Islet of Langerhans (tissue), 1 donor: ENCODE data around the gene CRB2.
"Not testable (repeated sequence)": the region's sequence is repeated elsewhere in the genome, so short reads cannot be mapped to it uniquely, and the experiment has no call there.

Experiments used
- FAIRE-seq: peaks from one replicate; lab custom pipeline; 2011; peaks lifted over from hg19 to GRCh38; lab: Jason Lieb, UNC

Gene CRB2

DNA sequence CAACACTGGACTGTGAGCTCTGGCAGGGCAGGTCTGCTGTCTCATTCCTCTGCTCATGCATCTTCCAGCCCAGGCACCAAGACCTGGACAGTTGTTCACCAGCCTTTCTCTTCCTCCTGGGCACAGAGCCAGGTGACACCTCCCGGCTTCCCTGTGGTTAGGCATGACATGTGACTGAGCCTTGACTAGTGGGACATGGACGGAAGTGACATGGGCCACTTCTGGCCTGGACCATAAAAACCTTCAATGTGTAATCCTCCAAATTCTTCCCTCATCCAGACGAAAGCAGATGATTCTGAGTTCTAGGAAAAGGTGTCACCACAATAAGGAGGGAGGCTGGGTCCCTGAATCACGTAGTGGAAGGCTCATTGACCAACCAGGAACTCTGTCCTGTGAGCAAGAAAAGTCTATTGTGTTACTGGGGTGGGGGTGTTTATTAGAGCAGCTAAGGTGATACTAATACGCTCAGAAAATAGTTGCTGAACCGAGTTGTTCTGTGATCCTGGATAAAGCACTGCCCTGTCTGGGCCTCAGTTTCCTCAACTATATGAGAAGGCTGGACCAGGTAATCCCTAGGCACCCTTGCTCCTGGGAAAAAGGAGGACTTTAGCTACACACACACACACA is 26.6 kb upstream of the CRB2 start:
- FAIRE-seq: no peak

- FAIRE-seq: no peak
Measured at GRCh38 chr9:123331346-123332060, 24.5 kb upstream of the CRB2 start.

DNA sequence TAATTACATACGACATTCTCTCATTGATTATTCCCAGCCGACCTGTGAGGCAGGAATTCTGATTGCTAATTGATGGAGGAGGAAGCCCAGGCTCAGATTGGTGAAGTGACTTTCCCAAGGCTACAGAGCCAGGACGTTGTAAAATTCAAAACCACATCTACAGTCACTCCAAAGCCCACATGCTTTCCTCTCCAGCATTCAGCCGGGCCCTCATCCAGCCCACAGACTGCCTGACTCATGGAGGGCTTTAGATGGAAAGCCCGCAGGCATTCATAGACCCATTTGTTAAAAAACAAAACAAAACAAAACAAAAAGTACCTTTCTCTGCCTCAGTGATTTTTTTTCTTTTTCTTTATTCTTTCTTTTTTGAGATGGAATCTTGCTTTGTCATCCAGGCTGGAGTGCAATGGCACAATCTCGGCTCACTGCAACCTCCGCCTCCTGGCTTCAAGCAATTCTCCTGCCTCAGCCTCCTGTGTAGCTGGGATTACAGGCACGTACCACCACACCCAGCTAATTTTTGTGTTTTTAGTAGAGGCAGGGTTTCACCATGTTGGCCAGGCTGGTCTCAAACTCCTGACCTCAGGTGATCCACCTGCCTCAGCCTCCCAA is 22.8 kb upstream of the CRB2 start:
- FAIRE-seq: not testable (repeated sequence)

DNA sequence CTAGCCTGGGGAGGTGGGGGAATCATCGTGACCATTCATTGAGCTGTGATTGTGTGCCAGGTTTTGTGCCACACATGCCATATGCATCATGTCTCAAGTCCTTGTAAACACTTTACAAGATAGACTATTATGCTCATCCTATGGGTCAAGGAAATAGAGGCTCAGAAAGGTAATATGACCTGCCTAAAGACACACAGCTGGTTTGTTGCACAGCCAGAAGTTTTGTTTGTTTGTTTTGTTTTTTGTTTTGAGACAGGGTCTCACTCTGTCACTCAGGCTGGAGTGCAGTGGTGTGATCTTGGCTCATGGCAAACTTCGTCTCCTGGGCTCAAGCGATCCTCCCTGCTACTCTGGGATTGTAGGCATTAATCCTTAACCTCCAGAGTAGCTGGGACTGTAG is 21.4 kb upstream of the CRB2 start:
- FAIRE-seq: no peak

GRCh38 chr9:123335193-123335985 is 20.6 kb upstream of the CRB2 start:
- FAIRE-seq: no peak

GRCh38 chr9:123335986-123336329 is 20.0 kb upstream of the CRB2 start:
- FAIRE-seq: no peak

DNA sequence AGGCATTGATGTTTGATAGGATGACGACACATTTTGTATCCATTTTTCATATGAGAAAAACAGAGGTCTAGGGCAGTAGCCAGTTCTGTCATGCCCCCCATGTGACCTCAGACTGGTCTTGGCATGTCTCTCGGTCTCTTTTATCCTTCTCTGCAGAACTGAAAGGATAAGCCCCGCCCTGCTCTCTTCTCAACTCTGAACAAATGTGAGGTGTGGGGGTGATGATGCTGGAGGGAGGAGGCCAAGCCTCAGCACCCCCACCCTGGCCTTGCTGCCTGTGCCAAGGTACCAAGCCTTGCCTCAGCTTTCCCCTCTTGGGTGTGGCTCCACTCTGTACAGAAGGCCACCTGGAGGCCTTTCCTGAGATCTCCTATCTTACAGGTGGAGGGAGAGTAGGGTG is 19.5 kb upstream of the CRB2 start:
- FAIRE-seq: no peak

GRCh38 chr9:123336959-123337358 is 19.0 kb upstream of the CRB2 start:
- no peak for FAIRE-seq

GRCh38 chr9:123337971-123338370 is 18.0 kb upstream of the CRB2 start:
- FAIRE-seq: no peak

GRCh38 chr9:123338710-123339665 is 17.0 kb upstream of the CRB2 start:
- no peak for FAIRE-seq

GRCh38 chr9:123339666-123340510 is 16.1 kb upstream of the CRB2 start:
- no peak for FAIRE-seq

- no peak for FAIRE-seq
Measured at GRCh38 chr9:123341816-123342215, 14.2 kb upstream of the CRB2 start.

GRCh38 chr9:123342247-123342646 is 13.8 kb upstream of the CRB2 start:
- no peak for FAIRE-seq

GRCh38 chr9:123343443-123344191 is 12.4 kb upstream of the CRB2 start:
- no peak for FAIRE-seq

DNA sequence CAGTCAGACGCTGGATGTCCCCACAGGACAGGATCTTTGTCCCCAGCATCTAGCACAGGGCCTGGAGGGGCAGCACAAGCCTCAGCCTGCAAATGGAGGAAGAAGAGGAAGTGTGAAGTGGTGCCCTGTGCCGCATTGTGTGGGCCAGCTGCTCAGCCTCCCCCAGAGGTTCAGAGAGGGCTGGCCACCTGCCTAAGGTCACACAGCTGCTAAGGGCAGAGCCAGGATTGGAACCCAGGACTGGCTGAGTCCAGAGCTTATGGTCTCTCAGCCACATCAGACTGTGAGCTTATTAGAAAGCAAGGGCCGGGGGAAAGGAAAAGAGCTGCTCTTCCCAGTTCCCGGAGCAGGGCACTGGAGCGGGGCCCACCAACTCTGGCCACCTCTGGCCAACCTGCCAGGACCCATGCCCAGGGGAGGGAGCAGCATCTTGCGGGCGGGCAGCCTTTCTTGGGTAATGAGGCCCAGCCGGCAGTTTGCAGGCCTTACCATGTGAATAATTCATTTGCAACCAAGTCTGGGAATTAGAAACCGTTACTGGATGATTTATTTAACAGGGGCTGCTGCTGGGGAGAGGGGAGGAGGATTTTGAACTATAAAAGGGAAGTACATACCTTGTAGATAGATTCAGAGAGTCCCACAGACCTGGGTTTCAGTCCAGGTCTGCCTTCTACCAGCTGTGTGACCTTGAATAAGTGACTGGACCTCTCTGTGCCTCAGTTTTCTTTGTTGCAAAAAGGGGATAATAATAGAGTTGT is 11.6 kb upstream of the CRB2 start:
- no peak for FAIRE-seq

GRCh38 chr9:123345567-123345955 is 10.4 kb upstream of the CRB2 start:
- FAIRE-seq: no peak

- no peak for FAIRE-seq
Measured at GRCh38 chr9:123346026-123346425, 10.0 kb upstream of the CRB2 start.

- no peak for FAIRE-seq
Measured at GRCh38 chr9:123346826-123347225, 9.2 kb upstream of the CRB2 start.

GRCh38 chr9:123347289-123348060 is 8.5 kb upstream of the CRB2 start:
- no peak for FAIRE-seq
